ENCODE data around the gene COPZ2. TPM values are rescaled to one million over a fixed set of nuclear protein-coding genes. Genes with fewer than 3 reads are reported as not detected.

The COPZ2 gene
- total and polyA plus RNA-seq, 8 donors = 18.8 to 48.6 (median 24.2) TPM

GRCh38 chr17:48047741-48048383 is 10.3 kb upstream of the COPZ2 start, which contains the start of gene NFE2L1:
NFE2L1 (plus strand) TSS chr17:48048359; CDS start chr17:48051119, 2,760 bp downstream.
- Histone ChIP-seq H3K27me3 (no peaks in the 10 kb centered on the region), H3K36me3 (peaks cover 0 to 23% of the 10 kb centered on the region in 2 donors), H3K4me1 (peaks cover 31 to 57% of the 10 kb centered on the region in 2 donors), H3K27ac (peak within 1 kb of the TSS; percentile 95 to 98), H3K4me3 (peak within 1 kb of the TSS; percentile 64 to 82), H3K9me3 (no peaks in the 10 kb centered on the region)
- peak; percentile 91 for ATAC-seq
- TF ChIP-seq CTCF (IDR thresholded peaks at IDR 0.05) = no peak
- DNase-seq = peak; percentile 98 to 100 (median 98)
- intact Hi-C loops (cut with DNase I) = no loop called here

- H3K36me3 ChIP-seq = peaks cover 0 to 17% of the 10 kb centered on the region in 2 donors
- intact Hi-C loops (cut with DNase I) = no loop called here
- peaks cover 25 to 51% of the 10 kb centered on the region in 2 donors for H3K4me1 ChIP-seq
- no peaks in the 10 kb centered on the region for H3K27me3 ChIP-seq
- TF ChIP-seq CTCF (IDR thresholded peaks at IDR 0.05) = no peak
- H3K9me3 ChIP-seq = no peaks in the 10 kb centered on the region
- DNase-seq (no peak), ATAC-seq (no peak)
- peak overlapping the region; percentile 64 to 82 for H3K4me3 ChIP-seq
- peak overlapping the region; percentile 95 to 98 for H3K27ac ChIP-seq
These were observed 9.6 kb upstream of the COPZ2 start for GRCh38 chr17:48047113-48047740.

- DNase-seq = no peak
- intact Hi-C loops (cut with DNase I) = no loop called here
- H3K27ac ChIP-seq = no peak overlapping the region
- peaks cover 0 to 8% of the 10 kb centered on the region in 2 donors for H3K36me3 ChIP-seq
- H3K9me3 ChIP-seq = no peaks in the 10 kb centered on the region
- H3K4me1 ChIP-seq = peaks cover 18 to 42% of the 10 kb centered on the region in 2 donors
- TF ChIP-seq CTCF (IDR thresholded peaks at IDR 0.05) = no peak
- H3K4me3 ChIP-seq = peak overlapping the region in 1 of 2 donors; percentile 82
- peaks cover 0 to 2% of the 10 kb centered on the region in 2 donors for H3K27me3 ChIP-seq
- no peak for ATAC-seq
These were observed 8.7 kb upstream of the COPZ2 start for GRCh38 chr17:48046296-48046695.

GRCh38 chr17:48045316-48046001 is 7.9 kb upstream of the COPZ2 start:
- H3K9me3 ChIP-seq = no peaks in the 10 kb centered on the region
- H3K4me3 ChIP-seq = no peak overlapping the region
- no peak for TF ChIP-seq CTCF (IDR thresholded peaks at IDR 0.05)
- no peaks in the 10 kb centered on the region for H3K36me3 ChIP-seq
- H3K27ac ChIP-seq = no peak overlapping the region
- intact Hi-C loops (cut with DNase I) = no loop called here
- H3K4me1 ChIP-seq = peaks cover 14 to 33% of the 10 kb centered on the region in 2 donors
- DNase-seq (no peak), ATAC-seq (no peak)
- peaks cover 0 to 9% of the 10 kb centered on the region in 2 donors for H3K27me3 ChIP-seq

GRCh38 chr17:48044851-48045250 is 7.3 kb upstream of the COPZ2 start:
- H3K4me1 ChIP-seq = peaks cover 8 to 27% of the 10 kb centered on the region in 2 donors
- H3K27me3 ChIP-seq = peaks cover 0 to 10% of the 10 kb centered on the region in 2 donors
- TF ChIP-seq CTCF (IDR thresholded peaks at IDR 0.05) = no peak
- no peaks in the 10 kb centered on the region for H3K9me3 ChIP-seq
- intact Hi-C loops (cut with DNase I) = no loop called here
- ATAC-seq (no peak), DNase-seq (no peak)
- H3K36me3 ChIP-seq = no peaks in the 10 kb centered on the region
- no peak overlapping the region for H3K27ac ChIP-seq
- H3K4me3 ChIP-seq = no peak overlapping the region
